GM19324 (cell line): ENCODE results near the gene OR9Q1.

ENCODE experiments used
- ATAC-seq: cut with Tn5 transposase; IDR thresholded peaks from one replicate; pipeline ENCODE4 v1.9.1; 2021; ENCODE audit warnings: mild to moderate bottlenecking, moderate library complexity; ENCODE audit not compliant: unreplicated experiment, low FRiP score

OR9Q1 gene

GRCh38 chr11:58216476-58216875 is 192.8 kb downstream of the OR9Q1 start:
- ATAC-seq: no peak

GRCh38 chr11:58222721-58223120 is 199.0 kb downstream of the OR9Q1 start:
- no peak for ATAC-seq

- no peak for ATAC-seq
Measured at GRCh38 chr11:58227956-58228615, 204.4 kb downstream of the OR9Q1 start.
